ENCODE data around the gene CIB4.

DNA sequence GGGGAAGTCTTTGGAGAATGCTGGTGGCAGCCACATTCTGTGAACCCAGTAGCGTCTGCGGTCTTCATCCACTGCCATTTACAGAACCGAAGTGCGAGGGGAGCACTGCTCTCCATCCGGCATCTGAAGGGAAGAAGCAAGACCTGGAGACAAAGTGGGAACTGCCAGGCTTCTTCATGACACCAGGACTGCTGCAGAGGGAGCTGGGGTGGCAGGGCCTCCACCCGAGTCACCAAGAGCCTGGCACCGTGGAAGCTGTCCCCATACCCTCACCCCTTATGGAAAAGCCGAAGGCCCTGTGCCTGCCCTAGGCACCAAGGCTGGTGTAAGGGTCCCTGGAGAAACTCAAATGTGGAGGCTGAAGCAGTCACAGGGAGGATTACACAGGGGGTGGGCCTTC, 79.8 kb downstream of the CIB4 start:
- TF ChIP-seq, protein P1, sequence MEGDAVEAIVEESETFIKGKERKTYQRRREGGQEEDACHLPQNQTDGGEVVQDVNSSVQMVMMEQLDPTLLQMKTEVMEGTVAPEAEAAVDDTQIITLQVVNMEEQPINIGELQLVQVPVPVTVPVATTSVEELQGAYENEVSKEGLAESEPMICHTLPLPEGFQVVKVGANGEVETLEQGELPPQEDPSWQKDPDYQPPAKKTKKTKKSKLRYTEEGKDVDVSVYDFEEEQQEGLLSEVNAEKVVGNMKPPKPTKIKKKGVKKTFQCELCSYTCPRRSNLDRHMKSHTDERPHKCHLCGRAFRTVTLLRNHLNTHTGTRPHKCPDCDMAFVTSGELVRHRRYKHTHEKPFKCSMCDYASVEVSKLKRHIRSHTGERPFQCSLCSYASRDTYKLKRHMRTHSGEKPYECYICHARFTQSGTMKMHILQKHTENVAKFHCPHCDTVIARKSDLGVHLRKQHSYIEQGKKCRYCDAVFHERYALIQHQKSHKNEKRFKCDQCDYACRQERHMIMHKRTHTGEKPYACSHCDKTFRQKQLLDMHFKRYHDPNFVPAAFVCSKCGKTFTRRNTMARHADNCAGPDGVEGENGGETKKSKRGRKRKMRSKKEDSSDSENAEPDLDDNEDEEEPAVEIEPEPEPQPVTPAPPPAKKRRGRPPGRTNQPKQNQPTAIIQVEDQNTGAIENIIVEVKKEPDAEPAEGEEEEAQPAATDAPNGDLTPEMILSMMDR (IDR thresholded peaks at IDR 0.05), result no peak
- no peak for TF ChIP-seq POLR2A (IDR thresholded peaks at IDR 0.05)
- TF ChIP-seq EP300 (IDR thresholded peaks at IDR 0.05), result no peak

All from ovary (tissue), 3 donors.